Jurkat, Clone E6-1 (cell line): Measurements from ENCODE around the gene SLX9.

Experiments
- DNase-seq: peaks from one replicate; pipeline ENCODE4 v3.0.0-alpha.2; 2011; ENCODE audit warnings: low read depth, low spot score
- H3K4me3 ChIP-seq: 2 replicates; pipeline ENCODE4 v1.5.1; 2011; ENCODE audit warnings: mild to moderate bottlenecking, low read length, control low read depth, moderate library complexity

The SLX9 gene

GRCh38 chr21:44993321-44994046 is 53.7 kb downstream of the SLX9 start:
- no peak for DNase-seq
- H3K4me3 ChIP-seq: no peak overlapping the region

GRCh38 chr21:44994047-44994694 is 54.3 kb downstream of the SLX9 start:
- DNase-seq: no peak
- H3K4me3 ChIP-seq: no peak overlapping the region

GRCh38 chr21:44994695-44995342 is 55.0 kb downstream of the SLX9 start:
- DNase-seq: no peak
- no peak overlapping the region for H3K4me3 ChIP-seq

GRCh38 chr21:44995343-44995941 is 55.6 kb downstream of the SLX9 start:
- H3K4me3 ChIP-seq: no peak overlapping the region
- DNase-seq: no peak

- H3K4me3 ChIP-seq: no peak overlapping the region
- no peak for DNase-seq
These were observed 56.3 kb downstream of the SLX9 start for GRCh38 chr21:44996096-44996495.

- no peak overlapping the region for H3K4me3 ChIP-seq
- no peak for DNase-seq
These were observed 56.7 kb downstream of the SLX9 start for GRCh38 chr21:44996501-44996921.

- DNase-seq: no peak
- no peak overlapping the region for H3K4me3 ChIP-seq
These were observed 57.4 kb downstream of the SLX9 start for GRCh38 chr21:44996983-44997936.

GRCh38 chr21:44998086-44998620 is 58.3 kb downstream of the SLX9 start:
- DNase-seq: no peak
- no peak overlapping the region for H3K4me3 ChIP-seq

- no peak for DNase-seq
- no peak overlapping the region for H3K4me3 ChIP-seq
These were observed 59.0 kb downstream of the SLX9 start for GRCh38 chr21:44998621-44999427.

GRCh38 chr21:44999428-44999971 is 59.7 kb downstream of the SLX9 start:
- no peak overlapping the region for H3K4me3 ChIP-seq
- DNase-seq: no peak

- no peak for DNase-seq
- no peak overlapping the region for H3K4me3 ChIP-seq
These were observed 60.3 kb downstream of the SLX9 start for GRCh38 chr21:44999972-45000636.

GRCh38 chr21:45000637-45001133 is 60.9 kb downstream of the SLX9 start:
- DNase-seq: no peak
- H3K4me3 ChIP-seq: no peak overlapping the region

- no peak overlapping the region for H3K4me3 ChIP-seq
- no peak for DNase-seq
These were observed 61.6 kb downstream of the SLX9 start for GRCh38 chr21:45001134-45002095.

- H3K4me3 ChIP-seq: no peak overlapping the region
- DNase-seq: no peak
These were observed 62.8 kb downstream of the SLX9 start for GRCh38 chr21:45002381-45003204.
